GM23338 (cell line): ENCODE data around the gene RPL10A. TPM values are rescaled to one million over a fixed set of nuclear protein-coding genes. Genes with fewer than 3 reads are reported as not detected.
A peak's percentile ranks its signal among the peaks of the same experiment; 100 is the strongest.

Experiments
- ATAC-seq: fragments of 200-7000 bp; cut with Tn5 transposase; 3 replicates; pipeline ENCODE4 v1.9.1; 2020
- DNase-seq: peaks from one replicate; pipeline ENCODE4 v3.0.0-alpha.2; 2015; ENCODE audit warnings: low spot score
- H2AFZ ChIP-seq: fragments of 200-600 bp; sonication (generic); 2 replicates; pipeline ENCODE4 v1.8.0; 2016; ENCODE audit warnings: antibody characterized with exemption, mild to moderate bottlenecking, moderate library complexity
- H3F3A ChIP-seq: fragments of 200-600 bp; sonication (generic); replicated peaks from 2 replicates; pipeline ENCODE4 v1.8.0; 2017; ENCODE audit warnings: antibody characterized with exemption, mixed run types, low read depth
- H3K27ac ChIP-seq: fragments of 200-600 bp; sonication (generic); 2 replicates; pipeline ENCODE4 v1.6.1; 2016; ENCODE audit warnings: low read depth
- H3K27me3 ChIP-seq: fragments of 200-600 bp; sonication (generic); 2 replicates; pipeline ENCODE4 v1.8.0; 2016; ENCODE audit warnings: mild to moderate bottlenecking, mixed run types, moderate library complexity; ENCODE audit not compliant: insufficient read depth
- H3K36me3 ChIP-seq: fragments of 200-600 bp; sonication (generic); 2 replicates; pipeline ENCODE4 v1.8.0; 2016; ENCODE audit warnings: mild to moderate bottlenecking; ENCODE audit not compliant: insufficient read depth
- H3K4me1 ChIP-seq: fragments of 200-600 bp; sonication (generic); 2 replicates; pipeline ENCODE4 v1.8.0; 2016; ENCODE audit warnings: mild to moderate bottlenecking, moderate library complexity; ENCODE audit not compliant: insufficient read depth
- H3K4me2 ChIP-seq: fragments of 200-600 bp; sonication (generic); 2 replicates; pipeline ENCODE4 v1.7.1; 2017; ENCODE audit warnings: mixed run types
- H3K4me3 ChIP-seq: fragments of 200-600 bp; sonication (generic); 2 replicates; pipeline ENCODE4 v1.6.1; 2016; ENCODE audit warnings: mixed run types
- H3K79me2 ChIP-seq: fragments of 200-600 bp; sonication (generic); replicated peaks from 2 replicates; pipeline ENCODE4 v1.8.0; 2017; ENCODE audit warnings: mild to moderate bottlenecking; ENCODE audit not compliant: insufficient read depth
- H3K9me2 ChIP-seq: fragments of 200-600 bp; sonication (generic); 2 replicates; pipeline ENCODE4 v1.8.0; 2017; ENCODE audit not compliant: insufficient read depth
- H4K20me1 ChIP-seq: fragments of 200-600 bp; sonication (generic); replicated peaks from 2 replicates; pipeline ENCODE4 v1.8.0; 2017; ENCODE audit warnings: mild to moderate bottlenecking; ENCODE audit not compliant: insufficient read depth
- H3K27ac Mint-ChIP-seq: 2 replicates; pipeline ENCODE4 v1.8.0; 2020; ENCODE audit warnings: inconsistent platforms, mild to moderate bottlenecking, moderate library complexity, mixed read lengths
- H3K27me3 Mint-ChIP-seq: 3 replicates; pipeline ENCODE4 v1.8.0; 2022; ENCODE audit warnings: low read depth, mild to moderate bottlenecking, moderate library complexity, mixed read lengths, inconsistent platforms; ENCODE audit not compliant: insufficient read depth, poor library complexity
- H3K36me3 Mint-ChIP-seq: 3 replicates; pipeline ENCODE4 v1.8.0; 2021; ENCODE audit warnings: low read depth, mild to moderate bottlenecking, inconsistent platforms, moderate library complexity, mixed read lengths
- H3K4me1 Mint-ChIP-seq: 3 replicates; pipeline ENCODE4 v1.8.0; 2020; ENCODE audit warnings: mild to moderate bottlenecking, inconsistent platforms, mixed read lengths
- H3K4me3 Mint-ChIP-seq: 3 replicates; pipeline ENCODE4 v1.8.0; 2021; ENCODE audit warnings: moderate library complexity, mild to moderate bottlenecking, inconsistent platforms, mixed read lengths
- H3K9me3 Mint-ChIP-seq: 3 replicates; pipeline ENCODE4 v1.8.0; 2020; ENCODE audit warnings: moderate library complexity, mild to moderate bottlenecking, inconsistent platforms, mixed read lengths
- EZH2phosphoT487 ChIP-seq: fragments of 200-600 bp; sonication (generic); IDR thresholded peaks from one replicate; pipeline ENCODE4 v1.8.1; 2018; ENCODE audit warnings: antibody characterized with exemption; ENCODE audit not compliant: unreplicated experiment
- JUNB ChIP-seq: IDR thresholded peaks from one replicate; pipeline ENCODE4 v1.6.1; 2016; ENCODE audit warnings: antibody characterized with exemption; ENCODE audit not compliant: unreplicated experiment
- POLR2AphosphoS5 ChIP-seq: IDR thresholded peaks from 2 replicates; pipeline ENCODE4 v1.6.1; 2016; ENCODE audit warnings: antibody characterized with exemption, low read depth
- STAT1 ChIP-seq: IDR thresholded peaks from one replicate; pipeline ENCODE4 v1.6.1; 2016; ENCODE audit warnings: antibody characterized with exemption; ENCODE audit not compliant: unreplicated experiment
- ZNF331 ChIP-seq: fragments of 250-450 bp; sonication (Bioruptor Pico); IDR thresholded peaks from 2 replicates; pipeline ENCODE4 v1.5.0; 2020; ENCODE audit warnings: low read depth, mild to moderate bottlenecking, moderate library complexity
- polyA plus RNA-seq: library from polyadenylated mRNA; unstranded; fragments of >200 nt; fragmentation: Nextera tagmentation; extraction: Ambion mirVana; gene quantifications from 2 replicates; pipeline ENCODE4 v1.2.1, GENCODE V29; 2016
- total RNA-seq: library from RNA; depleted of rRNA; stranded (reverse); fragments of >200 nt; shearing (Covaris generic); gene quantifications from 2 replicates; pipeline ENCODE4 v1.2.3, GENCODE V29; 2014
- TF ChIP-seq, protein P1 (sequence below): fragments of 250-450 bp; sonication (Bioruptor Pico); IDR thresholded peaks from 2 replicates; pipeline ENCODE4 v1.5.0; 2020; ENCODE audit warnings: mild to moderate bottlenecking, moderate library complexity
- TF ChIP-seq, protein P2 (sequence below), 2 experiments: fragments of 200-600 bp in 1 of 2; sonication (generic) in 1 of 2; conservative IDR thresholded peaks; 2 replicates each; pipeline versions ENCODE4 v1.5.1 to v1.6.1; 2016 to 2017; ENCODE audit warnings: antibody characterized with exemption in 2 of 2, low read depth in 2 of 2, mild to moderate bottlenecking in 2 of 2, moderate library complexity in 1 of 2

The RPL10A gene
- total and polyA plus RNA-seq, 2 experiments from 2014 or later, result 730 to 1,297 TPM

DNA sequence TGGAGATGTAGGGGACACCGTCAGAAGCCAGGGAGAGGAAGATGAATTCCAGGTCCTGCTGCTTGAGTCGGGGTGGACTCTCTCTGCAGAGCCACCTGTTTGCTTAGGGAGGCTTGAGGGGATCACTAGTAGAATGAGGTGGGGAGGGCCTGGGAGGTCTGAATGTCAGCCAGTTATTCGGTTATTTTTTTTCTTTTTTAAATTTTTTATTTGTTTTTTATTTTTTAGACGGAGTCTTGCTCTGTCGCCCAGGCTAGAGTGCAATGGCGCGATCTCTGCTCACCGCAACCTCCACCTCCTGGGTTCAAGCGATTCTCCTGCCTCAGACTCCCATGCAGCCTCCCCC is 20.3 kb downstream of the RPL10A start:
- ATAC-seq (no peak), DNase-seq (no peak)
- Mint-ChIP-seq H3K9me3 (no peaks in the 10 kb centered on the region), H3K36me3 (peaks cover 8% of the 10 kb centered on the region; the same call in 2 of the 3 replicates), H3K4me3 (no peak overlapping the region), H3K27me3 (peaks cover 32% of the 10 kb centered on the region), H3K4me1 (peaks cover 72% of the 10 kb centered on the region), H3K27ac (peak overlapping the region; percentile 63; the same call in 1 of the 2 replicates)
- peak overlapping the region; percentile 98 for H3K4me2 ChIP-seq
- peaks cover 87% of the 10 kb centered on the region for H3K4me1 ChIP-seq
- no peaks in the 10 kb centered on the region for H3K9me2 ChIP-seq
- no peaks in the 10 kb centered on the region for H3K36me3 ChIP-seq
- TF ChIP-seq ZNF331 (CRISPR knock-in tag) (no peak), POLR2AphosphoS5 (no peak), JUNB (no peak), STAT1 (no peak), EZH2phosphoT487 (no peak)
- TF ChIP-seq, protein P1, sequence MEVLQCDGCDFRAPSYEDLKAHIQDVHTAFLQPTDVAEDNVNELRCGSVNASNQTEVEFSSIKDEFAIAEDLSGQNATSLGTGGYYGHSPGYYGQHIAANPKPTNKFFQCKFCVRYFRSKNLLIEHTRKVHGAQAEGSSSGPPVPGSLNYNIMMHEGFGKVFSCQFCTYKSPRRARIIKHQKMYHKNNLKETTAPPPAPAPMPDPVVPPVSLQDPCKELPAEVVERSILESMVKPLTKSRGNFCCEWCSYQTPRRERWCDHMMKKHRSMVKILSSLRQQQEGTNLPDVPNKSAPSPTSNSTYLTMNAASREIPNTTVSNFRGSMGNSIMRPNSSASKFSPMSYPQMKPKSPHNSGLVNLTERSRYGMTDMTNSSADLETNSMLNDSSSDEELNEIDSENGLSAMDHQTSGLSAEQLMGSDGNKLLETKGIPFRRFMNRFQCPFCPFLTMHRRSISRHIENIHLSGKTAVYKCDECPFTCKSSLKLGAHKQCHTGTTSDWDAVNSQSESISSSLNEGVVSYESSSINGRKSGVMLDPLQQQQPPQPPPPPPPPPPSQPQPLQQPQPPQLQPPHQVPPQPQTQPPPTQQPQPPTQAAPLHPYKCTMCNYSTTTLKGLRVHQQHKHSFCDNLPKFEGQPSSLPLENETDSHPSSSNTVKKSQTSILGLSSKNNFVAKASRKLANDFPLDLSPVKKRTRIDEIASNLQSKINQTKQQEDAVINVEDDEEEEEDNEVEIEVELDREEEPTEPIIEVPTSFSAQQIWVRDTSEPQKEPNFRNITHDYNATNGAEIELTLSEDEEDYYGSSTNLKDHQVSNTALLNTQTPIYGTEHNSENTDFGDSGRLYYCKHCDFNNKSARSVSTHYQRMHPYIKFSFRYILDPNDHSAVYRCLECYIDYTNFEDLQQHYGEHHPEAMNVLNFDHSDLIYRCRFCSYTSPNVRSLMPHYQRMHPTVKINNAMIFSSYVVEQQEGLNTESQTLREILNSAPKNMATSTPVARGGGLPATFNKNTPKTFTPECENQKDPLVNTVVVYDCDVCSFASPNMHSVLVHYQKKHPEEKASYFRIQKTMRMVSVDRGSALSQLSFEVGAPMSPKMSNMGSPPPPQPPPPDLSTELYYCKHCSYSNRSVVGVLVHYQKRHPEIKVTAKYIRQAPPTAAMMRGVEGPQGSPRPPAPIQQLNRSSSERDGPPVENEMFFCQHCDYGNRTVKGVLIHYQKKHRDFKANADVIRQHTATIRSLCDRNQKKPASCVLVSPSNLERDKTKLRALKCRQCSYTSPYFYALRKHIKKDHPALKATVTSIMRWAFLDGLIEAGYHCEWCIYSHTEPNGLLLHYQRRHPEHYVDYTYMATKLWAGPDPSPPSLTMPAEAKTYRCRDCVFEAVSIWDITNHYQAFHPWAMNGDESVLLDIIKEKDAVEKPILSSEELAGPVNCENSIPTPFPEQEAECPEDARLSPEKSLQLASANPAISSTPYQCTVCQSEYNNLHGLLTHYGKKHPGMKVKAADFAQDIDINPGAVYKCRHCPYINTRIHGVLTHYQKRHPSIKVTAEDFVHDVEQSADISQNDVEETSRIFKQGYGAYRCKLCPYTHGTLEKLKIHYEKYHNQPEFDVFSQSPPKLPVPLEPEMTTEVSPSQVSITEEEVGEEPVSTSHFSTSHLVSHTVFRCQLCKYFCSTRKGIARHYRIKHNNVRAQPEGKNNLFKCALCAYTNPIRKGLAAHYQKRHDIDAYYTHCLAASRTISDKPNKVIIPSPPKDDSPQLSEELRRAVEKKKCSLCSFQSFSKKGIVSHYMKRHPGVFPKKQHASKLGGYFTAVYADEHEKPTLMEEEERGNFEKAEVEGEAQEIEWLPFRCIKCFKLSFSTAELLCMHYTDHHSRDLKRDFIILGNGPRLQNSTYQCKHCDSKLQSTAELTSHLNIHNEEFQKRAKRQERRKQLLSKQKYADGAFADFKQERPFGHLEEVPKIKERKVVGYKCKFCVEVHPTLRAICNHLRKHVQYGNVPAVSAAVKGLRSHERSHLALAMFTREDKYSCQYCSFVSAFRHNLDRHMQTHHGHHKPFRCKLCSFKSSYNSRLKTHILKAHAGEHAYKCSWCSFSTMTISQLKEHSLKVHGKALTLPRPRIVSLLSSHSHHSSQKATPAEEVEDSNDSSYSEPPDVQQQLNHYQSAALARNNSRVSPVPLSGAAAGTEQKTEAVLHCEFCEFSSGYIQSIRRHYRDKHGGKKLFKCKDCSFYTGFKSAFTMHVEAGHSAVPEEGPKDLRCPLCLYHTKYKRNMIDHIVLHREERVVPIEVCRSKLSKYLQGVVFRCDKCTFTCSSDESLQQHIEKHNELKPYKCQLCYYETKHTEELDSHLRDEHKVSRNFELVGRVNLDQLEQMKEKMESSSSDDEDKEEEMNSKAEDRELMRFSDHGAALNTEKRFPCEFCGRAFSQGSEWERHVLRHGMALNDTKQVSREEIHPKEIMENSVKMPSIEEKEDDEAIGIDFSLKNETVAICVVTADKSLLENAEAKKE (CRISPR knock-in tag), result no peak
- TF ChIP-seq, protein P2, sequence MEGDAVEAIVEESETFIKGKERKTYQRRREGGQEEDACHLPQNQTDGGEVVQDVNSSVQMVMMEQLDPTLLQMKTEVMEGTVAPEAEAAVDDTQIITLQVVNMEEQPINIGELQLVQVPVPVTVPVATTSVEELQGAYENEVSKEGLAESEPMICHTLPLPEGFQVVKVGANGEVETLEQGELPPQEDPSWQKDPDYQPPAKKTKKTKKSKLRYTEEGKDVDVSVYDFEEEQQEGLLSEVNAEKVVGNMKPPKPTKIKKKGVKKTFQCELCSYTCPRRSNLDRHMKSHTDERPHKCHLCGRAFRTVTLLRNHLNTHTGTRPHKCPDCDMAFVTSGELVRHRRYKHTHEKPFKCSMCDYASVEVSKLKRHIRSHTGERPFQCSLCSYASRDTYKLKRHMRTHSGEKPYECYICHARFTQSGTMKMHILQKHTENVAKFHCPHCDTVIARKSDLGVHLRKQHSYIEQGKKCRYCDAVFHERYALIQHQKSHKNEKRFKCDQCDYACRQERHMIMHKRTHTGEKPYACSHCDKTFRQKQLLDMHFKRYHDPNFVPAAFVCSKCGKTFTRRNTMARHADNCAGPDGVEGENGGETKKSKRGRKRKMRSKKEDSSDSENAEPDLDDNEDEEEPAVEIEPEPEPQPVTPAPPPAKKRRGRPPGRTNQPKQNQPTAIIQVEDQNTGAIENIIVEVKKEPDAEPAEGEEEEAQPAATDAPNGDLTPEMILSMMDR (conservative IDR thresholded peaks at IDR 0.05; ENCODE audit: low read depth in 2 of 2), result no peak
- peak overlapping the region; percentile 100 for H3K27ac ChIP-seq
- H3K4me3 ChIP-seq, result peak overlapping the region; percentile 23; the same call in 1 of the 2 replicates
- H2AFZ ChIP-seq, result no peak overlapping the region
- H3F3A ChIP-seq, result peaks cover 27% of the 10 kb centered on the region
- H3K27me3 ChIP-seq, result no peaks in the 10 kb centered on the region
- peaks cover 55% of the 10 kb centered on the region for H3K79me2 ChIP-seq
- no peaks in the 10 kb centered on the region for H4K20me1 ChIP-seq
